A673 (cell line): ENCODE measurements around the gene RRH. TPM values are rescaled to one million over a fixed set of nuclear protein-coding genes. Genes with fewer than 3 reads are reported as not detected.

Source experiments
- BruUV-seq: library from RNA; stranded (reverse); fragments of 400-500 nt; replicated peaks from 2 replicates; lab custom pipeline; 2021; lab: Mats Ljungman, UMichigan
- CTCF ChIA-PET: fragments of 300-600 bp; sonication (Branson Sonifier 250); formaldehyde crosslinking; loops from one replicate; lab custom pipeline; 2022; ENCODE audit warnings: antibody characterized with exemption; lab: Charles Lee
- POLR2A ChIA-PET: fragments of 300-600 bp; sonication (Branson Sonifier 250); formaldehyde crosslinking; loops from one replicate; lab custom pipeline; 2022; ENCODE audit warnings: antibody characterized with exemption; ENCODE audit not compliant: low non-redundant PET; lab: Charles Lee
- DNase-seq: peaks from one replicate; pipeline ENCODE4 v3.0.0-alpha.2; 2015; ENCODE audit warnings: low spot score
- H3K27ac ChIP-seq: fragments of 200-600 bp; sonication (generic); 2 replicates; pipeline ENCODE4 v1.5.1; 2016; ENCODE audit warnings: mixed run types, low read depth, mild to moderate bottlenecking, mixed read lengths, antibody characterized with exemption, low read length; ENCODE audit not compliant: poor library complexity, severe bottlenecking
- H3K27me3 ChIP-seq: fragments of 200-600 bp; sonication (generic); replicated peaks from 2 replicates; pipeline ENCODE4 v1.6.1; 2017; ENCODE audit warnings: mixed run types, low read depth, mild to moderate bottlenecking, mixed read lengths, antibody characterized with exemption, low read length; ENCODE audit not compliant: insufficient read depth, poor library complexity
- H3K36me3 ChIP-seq: fragments of 200-600 bp; sonication (generic); 2 replicates; pipeline ENCODE4 v1.6.1; 2016; ENCODE audit warnings: mixed run types, mild to moderate bottlenecking, mixed read lengths, antibody characterized with exemption, low read length; ENCODE audit not compliant: insufficient read depth, poor library complexity, severe bottlenecking
- H3K4me1 ChIP-seq: fragments of 200-600 bp; sonication (generic); 2 replicates; pipeline ENCODE4 v1.6.1; 2017; ENCODE audit warnings: mixed run types, mild to moderate bottlenecking, mixed read lengths, antibody characterized with exemption, low read length; ENCODE audit not compliant: insufficient read depth, poor library complexity, severe bottlenecking
- H3K4me3 ChIP-seq: fragments of 200-600 bp; sonication (generic); 2 replicates; pipeline ENCODE4 v1.5.1; 2016; ENCODE audit warnings: low read depth, mixed run types, mild to moderate bottlenecking, mixed read lengths, low read length; ENCODE audit not compliant: poor library complexity, severe bottlenecking
- H3K9me3 ChIP-seq: fragments of 200-600 bp; sonication (generic); 2 replicates; pipeline ENCODE4 v1.6.1; 2016; ENCODE audit warnings: mixed run types, low read depth, mild to moderate bottlenecking, mixed read lengths, antibody characterized with exemption, low read length; ENCODE audit not compliant: poor library complexity, severe bottlenecking
- EZH2 ChIP-seq: fragments of 200-600 bp; sonication (generic); IDR thresholded peaks from 2 replicates; pipeline ENCODE4 v1.6.1; 2017; ENCODE audit warnings: borderline replicate concordance, low read depth, mild to moderate bottlenecking, mixed read lengths, antibody characterized with exemption, low read length; ENCODE audit not compliant: poor library complexity, severe bottlenecking
- intact Hi-C: fragments of 100-400 bp; cut with micrococcal nuclease; formaldehyde crosslinking; loops from one replicate; pipeline ENCODE4 v1.10.0; 2022; ENCODE audit not compliant: unreplicated experiment
- total RNA-seq: library from RNA; stranded (reverse); gene quantifications from 2 replicates; pipeline ENCODE4 v1.2.3, GENCODE V29; 2021
- TF ChIP-seq, protein P1 (sequence below): fragments of 300-800, 200-600 bp; sonication (generic); conservative IDR thresholded peaks from 2 replicates; pipeline ENCODE4 v1.5.1; 2017; ENCODE audit warnings: low read depth, mild to moderate bottlenecking, antibody characterized with exemption, low read length, moderate library complexity, mixed read lengths

RRH gene
- total RNA-seq, 1 experiment from 2014 or later = 0.47 TPM

- peak; percentile 49 for DNase-seq
- H3K27ac ChIP-seq = no peak overlapping the region
- no peaks in the 10 kb centered on the region for H3K27me3 ChIP-seq
- intact Hi-C loops = loop anchor here (5.0 kb wide), 1 partner anchor 398 kb away; no protein-coding TSS in a partner anchor
- H3K9me3 ChIP-seq = no peaks in the 10 kb centered on the region
- no TSS peak for BruUV-seq
- TF ChIP-seq EZH2 = no peak
- TF ChIP-seq, protein P1, sequence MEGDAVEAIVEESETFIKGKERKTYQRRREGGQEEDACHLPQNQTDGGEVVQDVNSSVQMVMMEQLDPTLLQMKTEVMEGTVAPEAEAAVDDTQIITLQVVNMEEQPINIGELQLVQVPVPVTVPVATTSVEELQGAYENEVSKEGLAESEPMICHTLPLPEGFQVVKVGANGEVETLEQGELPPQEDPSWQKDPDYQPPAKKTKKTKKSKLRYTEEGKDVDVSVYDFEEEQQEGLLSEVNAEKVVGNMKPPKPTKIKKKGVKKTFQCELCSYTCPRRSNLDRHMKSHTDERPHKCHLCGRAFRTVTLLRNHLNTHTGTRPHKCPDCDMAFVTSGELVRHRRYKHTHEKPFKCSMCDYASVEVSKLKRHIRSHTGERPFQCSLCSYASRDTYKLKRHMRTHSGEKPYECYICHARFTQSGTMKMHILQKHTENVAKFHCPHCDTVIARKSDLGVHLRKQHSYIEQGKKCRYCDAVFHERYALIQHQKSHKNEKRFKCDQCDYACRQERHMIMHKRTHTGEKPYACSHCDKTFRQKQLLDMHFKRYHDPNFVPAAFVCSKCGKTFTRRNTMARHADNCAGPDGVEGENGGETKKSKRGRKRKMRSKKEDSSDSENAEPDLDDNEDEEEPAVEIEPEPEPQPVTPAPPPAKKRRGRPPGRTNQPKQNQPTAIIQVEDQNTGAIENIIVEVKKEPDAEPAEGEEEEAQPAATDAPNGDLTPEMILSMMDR = no peak
- peaks cover 84% of the 10 kb centered on the region for H3K36me3 ChIP-seq
- ChIA-PET CTCF (no interaction called here), POLR2A (interaction anchor here (0.6 kb wide), 1 partner anchor 384 kb away, joined by 3 read pairs; no protein-coding TSS in a partner anchor)
- H3K4me3 ChIP-seq = no peak overlapping the region
- H3K4me1 ChIP-seq = peaks cover 15% of the 10 kb centered on the region
Measured at GRCh38 chr4:109820563-109820962, 7.2 kb upstream of the RRH start.

DNA sequence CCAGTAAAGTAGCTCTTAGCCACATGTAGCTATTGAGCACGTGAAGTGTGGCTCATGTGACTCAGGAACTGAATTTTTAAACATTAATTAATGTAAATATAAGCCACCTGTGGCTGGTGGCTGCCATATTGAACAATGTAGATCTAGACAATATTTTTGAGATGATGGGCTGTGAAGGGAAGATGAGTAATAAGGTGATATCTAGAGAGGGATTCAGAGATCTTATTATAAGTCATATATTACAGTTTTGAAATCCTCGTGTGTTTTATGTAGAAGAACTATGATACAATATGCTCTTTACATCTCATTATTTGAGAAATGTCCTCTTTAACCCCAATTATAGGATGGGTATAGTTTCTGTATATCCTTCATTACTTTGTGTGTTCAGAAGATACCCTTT, 6.6 kb upstream of the RRH start:
- H3K27ac ChIP-seq = no peak overlapping the region
- ChIA-PET CTCF (no interaction called here), POLR2A (interaction anchor here (0.6 kb wide), 1 partner anchor 385 kb away, joined by 3 read pairs; no protein-coding TSS in a partner anchor)
- BruUV-seq = no TSS peak
- TF ChIP-seq EZH2 = no peak
- TF ChIP-seq, protein P1 = no peak
- no peak overlapping the region for H3K4me3 ChIP-seq
- no peaks in the 10 kb centered on the region for H3K27me3 ChIP-seq
- no peaks in the 10 kb centered on the region for H3K9me3 ChIP-seq
- intact Hi-C loops = loop anchor here (5.0 kb wide), 1 partner anchor 399 kb away; no protein-coding TSS in a partner anchor
- peaks cover 15% of the 10 kb centered on the region for H3K4me1 ChIP-seq
- peaks cover 84% of the 10 kb centered on the region for H3K36me3 ChIP-seq
- no peak for DNase-seq

- intact Hi-C loops = no loop called here
Measured at GRCh38 chr4:109826719-109827118, 1.1 kb upstream of the RRH start.

More at GRCh38 chr4:109826719-109827118, 1.1 kb upstream of the RRH start:
- DNase-seq = peak; percentile 40
- CTCF ChIA-PET = no interaction called here
- no peak overlapping the region for H3K27ac ChIP-seq
- BruUV-seq = no TSS peak
- no peak overlapping the region for H3K4me3 ChIP-seq
- H3K27me3 ChIP-seq = no peaks in the 10 kb centered on the region
- H3K4me1 ChIP-seq = no peaks in the 10 kb centered on the region
- no peak for TF ChIP-seq EZH2
- TF ChIP-seq, protein P1 = peak; percentile 62
- POLR2A ChIA-PET = no interaction called here
- no peaks in the 10 kb centered on the region for H3K9me3 ChIP-seq
- peaks cover 47% of the 10 kb centered on the region for H3K36me3 ChIP-seq
